ENCODE measurements around the gene ACTG1.
"Not testable (repeated sequence)": the region's sequence is repeated elsewhere in the genome, so short reads cannot be mapped to it uniquely, and the experiment has no call there.

Gene ACTG1

GRCh38 chr17:81532490-81533287, 20.1 kb upstream of the ACTG1 start:
- Histone ChIP-seq H3K27ac (no peak overlapping the region), H3K4me3 (no peak overlapping the region), H3K4me1 (peaks cover 0 to 30% (median 14%) of the 10 kb centered on the region in 4 donors), H3K27me3 (peaks cover 0 to 14% of the 10 kb centered on the region in 2 donors), H3K9me3 (no peaks in the 10 kb centered on the region), H3K36me3 (peaks cover 0 to under 1% (median 0%) of the 10 kb centered on the region in 3 donors)
- intact Hi-C loops (cut with DNase I; ENCODE audit: low total_unique reads): no loop called here
- TF ChIP-seq CTCF (IDR thresholded peaks at IDR 0.05): no peak
- no peak for DNase-seq

- H3K36me3 ChIP-seq; DNase-seq; intact Hi-C loops (cut with DNase I; ENCODE audit: low total_unique reads); H3K4me3 ChIP-seq; H3K9me3 ChIP-seq; H3K27me3 ChIP-seq; H3K27ac ChIP-seq: not testable (repeated sequence)
- H3K4me1 ChIP-seq: peaks cover 0 to 30% (median 15%) of the 10 kb centered on the region in 4 donors
Measured at GRCh38 chr17:81531998-81532404, 19.4 kb upstream of the ACTG1 start.

GRCh38 chr17:81531013-81531412, 18.4 kb upstream of the ACTG1 start:
- peaks cover 0 to 24% (median 11%) of the 10 kb centered on the region in 4 donors for H3K4me1 ChIP-seq
- H3K4me3 ChIP-seq; H3K27me3 ChIP-seq; H3K9me3 ChIP-seq; H3K36me3 ChIP-seq; DNase-seq; intact Hi-C loops (cut with DNase I; ENCODE audit: low total_unique reads); H3K27ac ChIP-seq: not testable (repeated sequence)

GRCh38 chr17:81529437-81529803, 16.8 kb upstream of the ACTG1 start:
- peaks cover 0 to 10% of the 10 kb centered on the region in 2 donors for H3K27me3 ChIP-seq
- no peaks in the 10 kb centered on the region for H3K36me3 ChIP-seq
- intact Hi-C loops (cut with DNase I; ENCODE audit: low total_unique reads): no loop called here
- no peak for DNase-seq
- no peak for TF ChIP-seq CTCF (IDR thresholded peaks at IDR 0.05)
- H3K4me1 ChIP-seq: peaks cover 0 to 23% (median 11%) of the 10 kb centered on the region in 4 donors
- H3K9me3 ChIP-seq: no peaks in the 10 kb centered on the region
- no peak overlapping the region for H3K27ac ChIP-seq
- no peak overlapping the region for H3K4me3 ChIP-seq

GRCh38 chr17:81528651-81529436, 16.2 kb upstream of the ACTG1 start:
- Histone ChIP-seq H3K36me3 (no peaks in the 10 kb centered on the region), H3K4me3 (no peak overlapping the region), H3K27me3 (peaks cover 0 to 15% of the 10 kb centered on the region in 2 donors), H3K4me1 (peaks cover 0 to 19% (median 12%) of the 10 kb centered on the region in 4 donors), H3K27ac (no peak overlapping the region), H3K9me3 (no peaks in the 10 kb centered on the region)
- no peak for TF ChIP-seq CTCF (IDR thresholded peaks at IDR 0.05)
- no peak for DNase-seq
- intact Hi-C loops (cut with DNase I; ENCODE audit: low total_unique reads): no loop called here

- no peak for TF ChIP-seq CTCF (IDR thresholded peaks at IDR 0.05)
- DNase-seq: no peak
- H3K36me3 ChIP-seq: no peaks in the 10 kb centered on the region
- H3K9me3 ChIP-seq: no peaks in the 10 kb centered on the region
- peaks cover 0 to 20% of the 10 kb centered on the region in 2 donors for H3K27me3 ChIP-seq
- intact Hi-C loops (cut with DNase I; ENCODE audit: low total_unique reads): no loop called here
- no peak overlapping the region for H3K4me3 ChIP-seq
- H3K4me1 ChIP-seq: peaks cover 0 to 24% (median 17%) of the 10 kb centered on the region in 4 donors
- no peak overlapping the region for H3K27ac ChIP-seq
Measured at GRCh38 chr17:81528384-81528650, 15.7 kb upstream of the ACTG1 start.

All from tibial artery (tissue), 4 donors.